RWPE1 (cell line): ENCODE data around the gene TCF12.

Source experiments
- CTCF ChIA-PET: fragments of 350-600 bp; sonication (Branson Sonifier 250); formaldehyde crosslinking; extraction: SDS; loops from one replicate; lab custom pipeline; 2021; lab: Yijun Ruan, JAX
- POLR2A ChIA-PET: fragments of 400-600 bp; formaldehyde crosslinking; extraction: SDS; loops from one replicate; lab custom pipeline; 2020; ENCODE audit warnings: antibody characterized with exemption; ENCODE audit not compliant: low non-redundant PET; lab: Yijun Ruan, JAX
- DNase-seq: peaks from one replicate; pipeline ENCODE4 v3.0.0; 2012; ENCODE audit warnings: low spot score
- H3K27ac ChIP-seq: fragments of 450-650 bp; 2 replicates; pipeline ENCODE4 v1.5.1; 2017
- TF ChIP-seq, protein P1 (sequence below): fragments of 450-650 bp; conservative IDR thresholded peaks from 2 replicates; pipeline ENCODE4 v1.5.1; 2017; ENCODE audit warnings: low read depth, mild to moderate bottlenecking

The TCF12 gene

GRCh38 chr15:57285386-57285785 is 366.9 kb downstream of the TCF12 start:
- ChIA-PET POLR2A (no interaction called here), CTCF (no interaction called here)
- no peak for DNase-seq
- H3K27ac ChIP-seq = no peak overlapping the region
- TF ChIP-seq, protein P1, sequence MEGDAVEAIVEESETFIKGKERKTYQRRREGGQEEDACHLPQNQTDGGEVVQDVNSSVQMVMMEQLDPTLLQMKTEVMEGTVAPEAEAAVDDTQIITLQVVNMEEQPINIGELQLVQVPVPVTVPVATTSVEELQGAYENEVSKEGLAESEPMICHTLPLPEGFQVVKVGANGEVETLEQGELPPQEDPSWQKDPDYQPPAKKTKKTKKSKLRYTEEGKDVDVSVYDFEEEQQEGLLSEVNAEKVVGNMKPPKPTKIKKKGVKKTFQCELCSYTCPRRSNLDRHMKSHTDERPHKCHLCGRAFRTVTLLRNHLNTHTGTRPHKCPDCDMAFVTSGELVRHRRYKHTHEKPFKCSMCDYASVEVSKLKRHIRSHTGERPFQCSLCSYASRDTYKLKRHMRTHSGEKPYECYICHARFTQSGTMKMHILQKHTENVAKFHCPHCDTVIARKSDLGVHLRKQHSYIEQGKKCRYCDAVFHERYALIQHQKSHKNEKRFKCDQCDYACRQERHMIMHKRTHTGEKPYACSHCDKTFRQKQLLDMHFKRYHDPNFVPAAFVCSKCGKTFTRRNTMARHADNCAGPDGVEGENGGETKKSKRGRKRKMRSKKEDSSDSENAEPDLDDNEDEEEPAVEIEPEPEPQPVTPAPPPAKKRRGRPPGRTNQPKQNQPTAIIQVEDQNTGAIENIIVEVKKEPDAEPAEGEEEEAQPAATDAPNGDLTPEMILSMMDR = no peak

DNA sequence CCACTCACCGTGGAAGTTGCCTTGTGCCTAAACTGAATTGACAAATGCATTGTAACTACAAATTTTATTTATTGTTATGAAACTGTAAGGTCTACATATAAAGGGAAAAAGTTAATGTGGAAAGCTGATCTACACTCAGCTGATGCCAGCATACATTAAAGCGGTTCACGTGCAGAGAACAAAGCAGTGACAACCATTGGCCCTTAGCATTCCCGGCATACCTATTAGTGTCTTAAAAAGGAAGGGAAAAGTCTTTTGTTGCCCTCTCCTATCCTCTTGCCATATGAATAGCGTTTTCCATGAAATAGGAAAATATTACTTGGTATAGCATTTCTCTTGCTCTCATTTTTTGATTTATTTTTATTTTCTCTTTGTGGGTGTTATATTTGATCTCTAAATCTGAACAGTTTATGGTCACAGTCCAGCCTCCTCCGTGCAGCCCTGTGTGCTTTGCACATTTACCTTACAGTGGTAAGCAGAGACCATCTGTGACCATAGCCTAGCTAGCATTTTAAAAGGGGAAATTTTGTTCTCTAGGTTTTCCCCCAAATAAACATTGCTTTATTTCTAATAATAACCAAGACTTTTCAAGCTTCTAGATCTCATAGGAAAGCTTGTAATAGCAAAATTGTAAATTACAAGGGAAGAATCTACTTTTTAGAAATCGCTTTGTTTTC is 368.1 kb downstream of the TCF12 start:
- TF ChIP-seq, protein P1 = no peak
- ChIA-PET CTCF (interaction anchor here (0.6 kb wide), 1 partner anchor 37 kb away, joined by 6 read pairs; no protein-coding TSS in a partner anchor), POLR2A (no interaction called here)
- H3K27ac ChIP-seq = no peak overlapping the region
- DNase-seq = no peak

DNA sequence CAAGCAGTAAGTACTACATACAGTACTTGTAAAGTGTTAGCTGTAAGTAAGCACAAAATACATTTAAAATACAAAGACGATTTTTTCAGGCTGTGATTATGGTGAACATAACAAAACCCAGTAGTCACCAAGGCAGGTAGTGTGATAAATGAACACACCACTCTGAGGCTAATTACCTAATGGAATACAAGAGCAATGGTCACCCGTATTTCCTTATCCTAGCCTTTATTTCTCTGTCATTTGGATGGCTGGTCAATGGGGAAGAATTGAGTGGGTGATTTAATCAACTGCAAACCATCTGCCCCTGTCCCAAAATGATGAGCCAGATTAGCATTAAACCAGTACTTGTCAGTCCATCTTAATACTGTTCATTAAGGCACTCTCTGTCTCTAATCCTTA is 368.7 kb downstream of the TCF12 start:
- TF ChIP-seq, protein P1 = no peak
- ChIA-PET POLR2A (no interaction called here), CTCF (no interaction called here)
- H3K27ac ChIP-seq = no peak overlapping the region
- no peak for DNase-seq

- TF ChIP-seq, protein P1 = no peak
- H3K27ac ChIP-seq = no peak overlapping the region
- ChIA-PET POLR2A (no interaction called here), CTCF (no interaction called here)
- no peak for DNase-seq
These were observed 370.6 kb downstream of the TCF12 start for GRCh38 chr15:57288926-57289580.

DNA sequence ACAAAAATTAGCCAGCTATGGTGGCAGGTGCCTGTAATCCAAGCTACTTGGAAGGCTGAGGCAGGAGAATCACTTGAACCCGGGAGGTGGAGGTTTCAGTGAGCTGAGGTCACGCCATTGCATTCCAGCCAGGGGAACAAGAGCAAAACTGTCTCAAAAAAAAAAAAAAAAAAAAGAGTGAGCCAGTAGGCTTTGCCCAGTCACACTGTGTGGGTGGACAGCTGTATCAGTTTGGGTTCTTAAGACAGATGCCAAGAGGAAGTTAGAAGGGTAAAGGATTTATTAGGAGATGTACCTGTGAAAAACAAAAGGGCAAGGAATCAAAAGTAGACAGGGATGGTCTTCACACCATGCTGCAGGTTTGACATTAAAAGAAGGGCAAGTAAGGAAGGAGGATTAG is 371.7 kb downstream of the TCF12 start:
- CTCF ChIA-PET = no interaction called here
- POLR2A ChIA-PET = no interaction called here
- no peak overlapping the region for H3K27ac ChIP-seq
- DNase-seq = no peak
- TF ChIP-seq, protein P1 = no peak

GRCh38 chr15:57290826-57291225 is 372.4 kb downstream of the TCF12 start:
- no peak overlapping the region for H3K27ac ChIP-seq
- ChIA-PET CTCF (no interaction called here), POLR2A (no interaction called here)
- TF ChIP-seq, protein P1 = no peak
- DNase-seq = no peak
